Mononuclear cell (primary cell): Measurements from ENCODE around the gene ZNF226. TPM values are rescaled to one million over a fixed set of nuclear protein-coding genes. Genes with fewer than 3 reads are reported as not detected.
"Not testable (repeated sequence)": the region's sequence is repeated elsewhere in the genome, so short reads cannot be mapped to it uniquely, and the experiment has no call there.

Experiments used
- H3K27me3 ChIP-seq: 2 replicates; pipeline ENCODE4 v1.6.0; 2011; ENCODE audit warnings: low read length, control low read depth; ENCODE audit not compliant: insufficient read depth
- H3K4me1 ChIP-seq: 2 replicates; pipeline ENCODE4 v1.5.1; 2011; ENCODE audit warnings: mild to moderate bottlenecking, low read length, control low read depth; ENCODE audit not compliant: insufficient read depth
- H3K4me3 ChIP-seq: 2 replicates; pipeline ENCODE4 v1.5.1; 2011; ENCODE audit warnings: mild to moderate bottlenecking, low read length, moderate library complexity
- H3K9me3 ChIP-seq: 2 replicates; pipeline ENCODE4 v1.5.1; 2011; ENCODE audit warnings: low read depth, mild to moderate bottlenecking, control low read depth, low read length
- total RNA-seq: library from RNA; depleted of rRNA; stranded (reverse); fragments of >200 nt; gene quantifications from one replicate; pipeline ENCODE4 v1.2.3, GENCODE V29; 2012

Gene ZNF226
- total RNA-seq: 7.6 TPM

DNA sequence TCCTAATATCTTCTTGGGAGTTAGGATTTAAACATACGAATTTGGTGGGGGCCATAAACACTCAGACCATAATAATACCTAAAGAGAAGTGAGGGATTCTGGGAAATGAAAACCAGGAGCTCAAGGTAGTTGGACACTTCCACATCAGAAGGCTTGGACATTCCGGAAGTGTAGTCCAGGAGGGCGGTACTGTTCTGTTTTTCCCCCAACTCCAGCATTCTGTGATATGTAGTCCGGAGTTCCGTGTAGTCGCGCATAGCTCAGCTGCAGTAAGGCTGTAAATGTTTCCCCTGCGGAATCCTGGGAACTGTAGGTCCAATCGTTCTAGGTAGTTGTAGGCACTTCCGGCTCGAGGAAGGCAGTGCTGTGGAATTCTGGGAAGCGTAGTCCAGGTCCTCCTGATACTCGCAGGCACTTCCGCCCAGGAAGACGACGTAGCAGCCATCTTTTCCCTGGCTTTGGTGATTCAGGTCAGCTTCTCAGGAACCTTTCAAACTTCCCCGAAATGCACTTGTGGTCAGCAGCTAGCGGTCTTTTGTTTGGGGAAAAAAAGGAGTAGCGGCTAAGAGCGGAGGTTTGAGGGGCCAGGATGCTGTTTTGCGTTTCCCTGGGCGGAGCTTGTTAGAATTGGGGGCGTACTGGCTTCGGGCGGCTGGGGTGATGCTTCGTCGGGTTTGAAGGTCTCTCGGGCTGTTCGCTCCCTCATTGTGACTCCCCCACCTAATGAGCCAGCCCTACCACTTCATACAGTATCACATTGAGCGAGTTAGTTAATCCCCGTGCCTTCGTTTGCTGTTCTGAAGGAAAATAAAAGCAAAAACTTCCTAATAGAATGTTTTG is at the start of gene ZNF226:
Gene ZNF226 (plus strand): TSS at position 428 of the 840 bp plus-strand sequence. CDS start 4,981 bp downstream, outside the sequence.
- H3K27me3 ChIP-seq: no peaks in the 10 kb centered on the region
- H3K4me3 ChIP-seq: peak within 1 kb of the TSS; percentile 61
- peaks cover 16% of the 10 kb centered on the region for H3K4me1 ChIP-seq
- H3K9me3 ChIP-seq: peaks cover 33% of the 10 kb centered on the region

GRCh38 chr19:44121162-44121561 is 43.7 kb upstream of the ZNF226 start:
- not testable (repeated sequence) for H3K4me3 ChIP-seq, H3K4me1 ChIP-seq, H3K27me3 ChIP-seq
- peaks cover 19% of the 10 kb centered on the region for H3K9me3 ChIP-seq

- H3K9me3 ChIP-seq: peaks cover 55% of the 10 kb centered on the region
Measured at GRCh38 chr19:44131955-44132354, 32.9 kb upstream of the ZNF226 start.

DNA sequence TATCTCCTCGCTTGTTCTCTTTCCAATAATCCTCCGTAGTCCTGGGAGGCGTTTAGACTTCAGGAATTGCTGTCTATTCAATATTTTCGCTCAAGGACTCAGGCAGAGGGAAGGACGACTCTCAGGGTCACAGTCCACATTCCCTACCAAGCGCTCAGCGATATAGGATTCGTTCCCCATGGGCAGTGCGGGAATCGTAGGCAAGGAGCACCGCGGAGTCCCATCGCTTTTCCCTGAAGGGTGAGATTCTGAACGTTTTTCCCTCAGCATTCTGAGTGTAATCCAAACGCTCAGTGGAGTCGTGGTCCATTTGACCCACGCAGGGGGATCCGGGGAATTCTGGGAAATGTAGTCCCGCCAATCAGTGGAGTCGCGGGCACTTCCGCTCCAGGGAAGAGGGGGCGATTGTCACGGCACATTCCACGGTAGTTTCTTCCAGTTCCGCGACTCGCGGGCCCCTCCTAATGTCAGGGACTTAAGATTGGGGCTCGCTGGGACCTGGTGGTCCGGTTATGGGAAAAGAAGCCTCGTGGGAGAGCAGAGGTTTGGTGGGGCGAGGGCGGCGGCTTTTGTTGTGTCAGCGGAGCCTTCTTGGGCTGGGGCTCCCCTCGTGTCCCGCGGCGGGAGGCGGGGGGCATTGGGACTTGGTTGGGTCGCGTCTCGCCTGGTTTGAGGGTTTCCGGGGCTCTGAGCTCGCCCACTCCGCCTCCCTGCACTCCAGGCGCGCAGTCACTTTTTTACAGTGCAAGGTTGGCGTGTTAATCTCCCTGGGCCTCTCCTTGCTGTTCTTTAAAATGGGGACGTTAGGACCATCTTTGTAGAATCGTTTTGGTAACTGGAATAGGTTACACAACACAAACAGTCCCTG is 23.5 kb upstream of the ZNF226 start, which contains the start of gene ZNF234:
Gene ZNF234 (plus strand): TSS at position 364 of the 868 bp plus-strand sequence. CDS start 3,079 bp downstream, outside the sequence.
- Histone ChIP-seq H3K4me1 (peaks cover 15% of the 10 kb centered on the region), H3K27me3 (no peaks in the 10 kb centered on the region), H3K9me3 (no peaks in the 10 kb centered on the region), H3K4me3 (peak within 1 kb of the TSS; percentile 71)

More at GRCh38 chr19:44131955-44132354, 32.9 kb upstream of the ZNF226 start:
- Histone ChIP-seq H3K4me3 (no peak overlapping the region), H3K27me3 (no peaks in the 10 kb centered on the region), H3K4me1 (no peaks in the 10 kb centered on the region)

DNA sequence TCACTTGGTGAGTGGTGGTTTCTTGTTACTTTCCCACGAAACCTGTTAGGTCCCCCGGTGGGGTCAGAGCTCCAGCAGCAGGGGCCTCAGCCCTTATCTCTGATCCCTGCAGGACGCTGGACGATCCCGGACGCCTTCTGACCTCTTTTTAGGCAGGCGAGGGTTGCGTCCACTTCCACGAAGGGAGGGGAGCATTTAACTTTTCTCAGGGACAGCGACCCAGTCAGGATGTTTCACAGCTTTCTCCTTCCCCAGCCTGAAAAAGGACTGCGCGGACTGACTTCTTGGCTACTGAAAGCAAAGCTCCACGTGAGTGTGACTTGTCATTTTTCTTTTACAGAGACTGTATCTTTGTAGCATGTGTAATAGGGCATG is 22.9 kb upstream of the ZNF226 start:
- H3K4me1 ChIP-seq: peaks cover 15% of the 10 kb centered on the region
- peak overlapping the region; percentile 71 for H3K4me3 ChIP-seq
- H3K27me3 ChIP-seq: no peaks in the 10 kb centered on the region
- no peaks in the 10 kb centered on the region for H3K9me3 ChIP-seq

DNA sequence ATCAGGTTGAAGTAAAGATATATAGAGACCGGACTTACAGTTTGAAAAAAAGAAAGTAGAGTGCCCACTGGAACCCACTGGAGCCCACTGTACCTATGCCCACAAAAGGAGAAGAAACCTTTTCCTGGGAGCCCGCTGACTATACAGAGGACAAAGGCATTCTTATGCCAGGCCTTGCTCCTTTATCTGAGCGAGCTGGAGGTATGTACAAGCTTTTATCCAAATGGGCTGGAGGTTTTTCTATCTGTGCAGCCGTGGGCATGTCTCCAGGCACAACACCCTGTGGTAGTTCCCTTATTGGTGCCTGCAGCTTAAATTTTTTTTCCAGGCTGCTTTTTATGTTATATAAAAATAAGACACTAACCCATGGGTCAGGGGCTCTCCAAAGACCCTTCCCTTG is 15.1 kb upstream of the ZNF226 start:
- no peaks in the 10 kb centered on the region for H3K27me3 ChIP-seq
- H3K9me3 ChIP-seq: peaks cover 9% of the 10 kb centered on the region
- no peaks in the 10 kb centered on the region for H3K4me1 ChIP-seq
- no peak overlapping the region for H3K4me3 ChIP-seq

DNA sequence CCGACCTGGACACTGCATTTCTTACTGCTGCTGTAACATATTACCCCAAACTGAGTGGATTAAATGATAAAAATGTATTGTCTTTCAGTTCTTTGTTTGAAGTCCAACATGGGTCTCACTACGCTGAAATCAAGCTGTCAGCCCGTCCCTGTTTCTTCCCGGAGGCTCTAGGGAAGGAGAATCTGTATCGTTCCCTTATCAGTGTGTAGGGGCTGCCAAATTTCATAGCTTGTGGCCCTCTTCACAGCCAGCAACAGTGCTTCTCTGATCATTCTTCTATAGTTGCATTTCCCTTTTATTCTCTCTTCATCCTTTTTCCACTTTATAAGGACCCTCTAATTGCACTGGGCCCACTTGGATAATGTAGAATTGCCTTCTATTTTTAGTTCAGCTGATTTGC is 13.4 kb upstream of the ZNF226 start:
- H3K4me3 ChIP-seq: no peak overlapping the region
- no peaks in the 10 kb centered on the region for H3K4me1 ChIP-seq
- peaks cover 26% of the 10 kb centered on the region for H3K9me3 ChIP-seq
- no peaks in the 10 kb centered on the region for H3K27me3 ChIP-seq

- Histone ChIP-seq H3K27me3 (no peaks in the 10 kb centered on the region), H3K4me1 (no peaks in the 10 kb centered on the region), H3K4me3 (no peak overlapping the region), H3K9me3 (peaks cover 58% of the 10 kb centered on the region)
Measured at GRCh38 chr19:44156475-44156874, 8.4 kb upstream of the ZNF226 start.

GRCh38 chr19:44163789-44164188 is 1.1 kb upstream of the ZNF226 start:
- Histone ChIP-seq H3K4me3 (no peak overlapping the region), H3K27me3 (no peaks in the 10 kb centered on the region), H3K4me1 (peaks cover 16% of the 10 kb centered on the region), H3K9me3 (peaks cover 34% of the 10 kb centered on the region)

DNA sequence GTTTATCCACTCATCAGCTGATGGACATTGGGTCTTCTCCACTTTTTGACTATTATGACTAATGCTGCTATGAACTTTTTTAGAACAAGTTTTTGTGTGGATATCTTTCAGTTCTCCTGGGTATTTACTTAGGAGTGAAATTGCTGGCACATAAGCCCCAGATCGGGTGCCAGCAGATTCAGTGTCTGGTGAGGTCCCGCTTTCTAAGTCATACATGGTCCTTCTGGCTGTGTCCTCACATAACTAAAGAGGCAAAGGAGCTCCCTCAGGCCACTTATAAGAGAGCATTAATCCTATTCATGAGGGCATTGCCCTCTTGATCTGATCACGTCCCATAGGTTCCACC is 600 bp upstream of the ZNF226 start:
- Histone ChIP-seq H3K9me3 (peaks cover 31% of the 10 kb centered on the region), H3K27me3 (no peaks in the 10 kb centered on the region), H3K4me3 (peak overlapping the region; percentile 61), H3K4me1 (peaks cover 16% of the 10 kb centered on the region)

DNA sequence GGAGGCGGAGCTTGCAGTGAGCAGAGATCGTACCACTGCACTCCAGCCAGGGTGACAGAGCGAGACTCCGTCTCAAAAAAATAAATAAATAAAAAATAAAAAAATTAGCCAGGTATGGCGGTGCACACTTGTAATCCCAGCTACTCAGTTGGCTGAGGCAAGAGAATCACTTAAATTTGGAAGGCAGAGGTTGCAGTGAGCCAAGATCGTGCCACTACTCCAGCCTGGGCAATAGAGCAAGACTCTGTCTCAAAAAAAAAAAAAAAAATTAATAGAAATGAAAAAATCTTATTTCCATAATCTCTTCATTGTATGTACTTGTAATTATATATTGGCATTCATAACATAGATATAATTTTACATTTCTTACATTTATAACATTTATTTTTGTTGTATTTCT is 5.8 kb downstream of the ZNF226 start:
- H3K4me3 ChIP-seq, H3K4me1 ChIP-seq, H3K27me3 ChIP-seq: not testable (repeated sequence)
- H3K9me3 ChIP-seq: peaks cover 65% of the 10 kb centered on the region

GRCh38 chr19:44176590-44176989 is 11.7 kb downstream of the ZNF226 start:
- no peaks in the 10 kb centered on the region for H3K27me3 ChIP-seq
- H3K9me3 ChIP-seq: peaks cover 91% of the 10 kb centered on the region
- H3K4me3 ChIP-seq: no peak overlapping the region

GRCh38 chr19:44180968-44181367 is 16.1 kb downstream of the ZNF226 start:
- no peaks in the 10 kb centered on the region for H3K4me1 ChIP-seq
- H3K9me3 ChIP-seq: peaks cover 70% of the 10 kb centered on the region
- no peaks in the 10 kb centered on the region for H3K27me3 ChIP-seq

More at GRCh38 chr19:44176590-44176989, 11.7 kb downstream of the ZNF226 start:
- H3K4me1 ChIP-seq: no peaks in the 10 kb centered on the region

DNA sequence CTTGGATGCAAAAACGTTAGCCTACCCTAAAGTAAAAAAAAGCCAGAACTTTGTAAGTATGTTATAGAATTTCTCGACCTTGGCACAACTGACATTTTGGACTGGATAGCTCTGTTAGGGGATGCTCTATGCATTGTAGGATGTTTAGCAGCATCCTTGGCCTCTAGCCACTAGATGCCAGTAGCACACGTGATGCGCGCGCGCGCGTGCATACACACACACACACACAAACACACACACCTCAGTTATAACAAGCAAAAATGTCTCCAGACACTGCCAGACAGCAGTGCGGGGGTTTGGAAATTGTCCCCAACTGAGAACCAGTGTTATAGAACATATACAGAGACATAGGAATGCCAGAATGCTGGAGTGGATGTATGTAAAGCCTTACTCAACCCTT is 17.2 kb downstream of the ZNF226 start:
- Histone ChIP-seq H3K4me1 (no peaks in the 10 kb centered on the region), H3K9me3 (peaks cover 67% of the 10 kb centered on the region), H3K4me3 (no peak overlapping the region), H3K27me3 (no peaks in the 10 kb centered on the region)

More at GRCh38 chr19:44180968-44181367, 16.1 kb downstream of the ZNF226 start:
- H3K4me3 ChIP-seq: no peak overlapping the region

DNA sequence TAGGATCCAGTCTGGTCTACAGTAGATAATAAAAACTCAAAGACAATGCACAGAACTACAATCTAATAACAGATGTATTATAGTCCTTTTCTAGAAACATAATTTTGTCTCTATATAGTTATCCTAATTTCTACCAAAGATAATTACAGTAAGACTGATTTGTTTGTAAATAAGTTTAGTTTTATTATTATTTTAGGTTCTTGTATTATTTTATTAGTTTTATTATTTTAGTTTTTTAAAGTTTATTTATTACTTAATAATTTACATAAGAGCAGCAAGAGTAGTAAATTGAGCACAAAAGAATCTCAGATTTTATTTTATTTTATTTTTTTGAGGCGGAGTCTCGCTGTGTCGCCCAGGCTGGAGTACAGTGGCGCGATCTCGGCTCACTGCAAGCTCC is 25.1 kb downstream of the ZNF226 start:
- H3K9me3 ChIP-seq: peaks cover 48% of the 10 kb centered on the region
- no peaks in the 10 kb centered on the region for H3K4me1 ChIP-seq
- no peak overlapping the region for H3K4me3 ChIP-seq
- no peaks in the 10 kb centered on the region for H3K27me3 ChIP-seq
